ENCODE results near the gene ROR1. TPM values are rescaled to one million over a fixed set of nuclear protein-coding genes. Genes with fewer than 3 reads are reported as not detected.

The ROR1 gene
- polyA plus RNA-seq (2013, experiment 1 of 2; ENCODE audit: insufficient read length) = 11.1 TPM
- 13.2 TPM for polyA plus RNA-seq (2013, experiment 2 of 2; ENCODE audit: insufficient read length)

DNA sequence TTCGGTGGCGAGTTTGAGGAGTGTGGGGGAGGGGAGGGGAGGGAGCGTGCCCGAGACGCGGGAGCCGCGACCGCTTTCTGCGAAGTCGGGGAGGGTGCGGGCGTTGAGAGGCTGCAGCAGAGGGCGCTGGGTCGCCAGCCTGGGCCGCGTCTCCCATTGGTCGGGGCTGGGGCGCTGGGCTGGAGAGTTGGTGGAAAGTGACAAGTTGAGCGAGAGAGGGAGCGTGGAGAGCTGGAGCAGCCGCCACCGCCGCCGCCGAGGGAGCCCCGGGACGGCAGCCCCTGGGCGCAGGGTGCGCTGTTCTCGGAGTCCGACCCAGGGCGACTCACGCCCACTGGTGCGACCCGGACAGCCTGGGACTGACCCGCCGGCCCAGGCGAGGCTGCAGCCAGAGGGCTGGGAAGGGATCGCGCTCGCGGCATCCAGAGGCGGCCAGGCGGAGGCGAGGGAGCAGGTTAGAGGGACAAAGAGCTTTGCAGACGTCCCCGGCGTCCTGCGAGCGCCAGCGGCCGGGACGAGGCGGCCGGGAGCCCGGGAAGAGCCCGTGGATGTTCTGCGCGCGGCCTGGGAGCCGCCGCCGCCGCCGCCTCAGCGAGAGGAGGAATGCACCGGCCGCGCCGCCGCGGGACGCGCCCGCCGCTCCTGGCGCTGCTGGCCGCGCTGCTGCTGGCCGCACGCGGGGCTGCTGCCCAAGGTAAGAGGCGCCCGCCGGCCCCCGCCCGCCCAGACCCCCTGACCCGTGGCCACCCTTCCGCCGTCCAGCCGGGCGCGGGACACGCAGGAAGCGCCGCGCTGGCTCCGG is at the start of gene ROR1:
ROR1 (plus strand) TSS at position 203 of the 802 bp plus-strand sequence.
- DNase-seq = peak; percentile 89

DNA sequence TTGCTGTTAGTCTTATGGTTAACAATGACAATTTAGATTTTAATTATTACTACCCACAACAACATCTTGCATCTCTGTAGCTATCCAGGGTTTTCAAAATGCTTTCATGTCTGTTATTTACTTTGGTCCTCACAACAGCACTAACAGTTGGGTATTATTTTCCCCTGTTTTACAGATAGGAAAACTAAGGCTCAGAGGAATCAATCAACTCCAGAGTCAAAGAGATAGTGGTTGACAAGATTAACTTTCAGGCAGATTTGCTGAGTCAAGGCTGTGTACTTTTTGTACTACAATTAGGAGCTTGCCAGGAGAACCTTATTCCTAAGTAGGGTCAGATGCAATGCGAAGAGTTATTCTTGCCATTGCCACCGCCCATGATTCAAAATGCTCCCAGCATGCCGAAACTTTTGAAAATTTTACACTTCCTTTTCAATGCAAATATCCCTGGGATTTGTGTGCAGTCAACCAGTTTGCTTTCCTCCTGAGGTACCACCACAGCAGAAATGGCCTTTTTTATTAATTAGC is 49.4 kb upstream of the ROR1 start:
- no peak for DNase-seq

DNA sequence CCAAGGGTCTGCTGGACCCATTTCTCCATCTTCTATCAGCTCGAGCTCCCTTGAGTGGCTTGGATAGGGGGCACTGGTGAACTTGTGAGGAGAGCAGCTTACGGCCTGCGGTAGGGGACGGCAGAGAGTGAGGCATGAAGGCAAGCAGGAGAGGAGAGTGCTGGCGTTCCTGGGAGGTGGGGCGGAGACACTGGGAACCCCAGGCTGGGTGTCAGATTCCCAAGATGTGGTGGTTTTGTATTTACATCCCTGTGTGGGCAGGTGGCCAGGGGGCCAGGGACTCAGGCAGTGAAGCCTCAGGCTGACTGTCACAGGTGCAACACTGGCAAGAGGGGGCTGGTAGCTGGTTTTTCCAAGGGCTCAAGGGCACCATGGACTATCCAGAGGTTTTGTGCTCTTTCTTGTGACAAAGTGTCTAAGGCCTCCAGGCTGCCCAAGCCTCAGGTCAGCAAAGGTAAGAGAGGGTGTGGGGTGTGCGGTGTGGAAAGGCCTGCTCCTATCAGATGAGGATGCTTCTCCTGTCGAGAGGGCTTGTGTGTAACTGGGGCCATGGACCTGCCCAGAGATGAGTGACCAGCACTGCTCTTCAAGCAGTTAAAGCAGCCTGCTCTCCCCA is 45.1 kb upstream of the ROR1 start:
- no peak for DNase-seq

DNA sequence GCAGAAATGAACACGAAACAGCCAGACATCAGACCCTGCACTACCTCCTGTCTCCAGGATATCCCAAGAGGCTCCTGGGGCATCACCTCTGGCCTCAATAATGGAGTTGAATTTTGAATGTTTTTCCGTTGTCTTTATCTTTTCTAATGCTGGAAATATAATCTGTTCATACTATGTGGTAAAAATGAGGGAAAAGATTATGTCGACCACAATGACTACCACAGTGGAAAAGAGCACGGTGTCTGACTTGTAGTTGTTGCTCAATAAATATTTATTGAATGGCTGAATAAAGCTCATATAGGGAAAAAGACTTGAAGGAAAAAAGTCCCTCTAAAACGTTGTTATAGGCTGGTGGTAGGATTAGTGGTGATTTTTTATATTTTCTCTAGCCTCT is 44.6 kb upstream of the ROR1 start:
- no peak for DNase-seq

DNA sequence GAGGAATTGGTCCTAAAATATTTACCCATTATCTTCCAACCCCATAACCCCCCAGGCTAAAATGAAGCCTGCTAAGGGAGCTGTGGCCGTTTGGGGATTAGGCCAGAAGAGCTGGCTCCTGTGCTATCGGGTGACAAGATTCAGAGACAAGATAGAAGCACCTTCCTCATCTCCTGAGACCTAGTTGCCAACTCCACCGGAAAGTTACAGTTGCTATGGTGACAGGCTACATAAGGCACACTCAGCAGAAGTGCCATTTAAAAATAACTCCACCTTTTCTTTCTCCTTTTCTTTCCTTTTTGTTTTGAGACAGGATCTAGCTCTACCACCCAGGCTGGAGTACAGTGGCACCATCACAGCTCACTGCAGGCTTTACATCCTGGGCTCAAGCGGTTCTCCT is 43.6 kb upstream of the ROR1 start:
- DNase-seq = peak; percentile 28

DNA sequence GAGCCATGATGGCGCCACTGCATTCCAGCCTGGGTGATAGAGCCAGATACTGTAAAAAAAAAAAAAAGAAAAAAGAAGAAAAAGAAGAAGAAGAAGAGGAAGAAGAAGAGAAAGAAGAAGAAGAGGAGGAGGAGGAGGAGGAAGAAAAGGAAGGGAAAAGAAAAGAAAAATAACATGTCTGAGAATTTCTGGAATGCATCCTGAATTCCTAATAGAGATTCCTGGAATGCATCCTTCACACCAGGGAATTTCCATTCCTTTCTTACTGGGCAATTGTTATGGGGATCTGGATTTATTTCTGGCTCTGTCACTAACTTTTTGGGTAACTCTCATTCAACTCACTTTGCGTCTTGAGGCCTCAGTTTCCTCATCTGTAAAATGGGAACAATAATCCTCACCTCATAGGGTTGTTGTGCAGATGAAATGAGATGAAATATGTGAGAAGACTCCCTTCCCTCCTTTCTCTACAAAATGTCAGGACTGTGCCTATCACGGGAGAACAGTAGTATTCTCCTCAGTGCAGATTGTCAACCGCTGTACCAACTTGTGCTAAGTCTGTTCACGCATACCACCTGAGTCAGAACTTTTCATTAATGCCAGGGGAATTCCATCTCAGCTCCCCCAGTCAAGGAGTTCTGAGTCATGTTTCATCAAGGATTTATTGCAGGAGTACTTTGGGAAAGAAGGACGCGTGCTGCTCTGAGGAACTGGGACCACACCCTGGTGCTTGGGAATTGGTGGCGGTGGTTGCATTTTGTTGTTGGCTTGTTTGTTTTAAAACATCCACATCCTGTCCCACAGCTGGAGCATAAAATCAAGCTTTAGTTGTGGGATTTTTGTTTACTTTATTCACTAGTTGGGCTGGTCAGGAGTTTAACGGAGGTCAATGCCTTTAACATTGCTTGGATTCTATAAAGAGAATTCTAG is 42.4 kb upstream of the ROR1 start:
- DNase-seq = peak; percentile 97

DNA sequence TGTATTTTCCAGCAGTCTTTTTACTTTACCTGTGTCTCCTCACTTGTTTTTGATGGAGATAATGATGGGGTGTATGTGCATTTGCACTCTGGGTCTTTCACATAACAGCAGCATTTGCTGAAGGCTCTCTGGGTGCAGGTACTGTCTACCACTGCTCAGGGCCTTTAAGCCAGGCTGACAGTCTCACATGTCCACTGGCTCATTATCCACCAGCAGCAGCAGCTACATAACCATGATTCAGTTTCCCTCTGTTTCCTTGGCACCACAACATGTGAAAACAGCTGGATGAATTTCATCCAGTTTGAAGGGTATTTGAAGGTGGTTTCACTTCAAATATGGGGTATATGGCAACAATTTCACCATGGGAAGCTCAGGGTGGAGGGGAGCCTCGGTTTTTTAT is 41.2 kb upstream of the ROR1 start:
- DNase-seq = peak; percentile 25

DNA sequence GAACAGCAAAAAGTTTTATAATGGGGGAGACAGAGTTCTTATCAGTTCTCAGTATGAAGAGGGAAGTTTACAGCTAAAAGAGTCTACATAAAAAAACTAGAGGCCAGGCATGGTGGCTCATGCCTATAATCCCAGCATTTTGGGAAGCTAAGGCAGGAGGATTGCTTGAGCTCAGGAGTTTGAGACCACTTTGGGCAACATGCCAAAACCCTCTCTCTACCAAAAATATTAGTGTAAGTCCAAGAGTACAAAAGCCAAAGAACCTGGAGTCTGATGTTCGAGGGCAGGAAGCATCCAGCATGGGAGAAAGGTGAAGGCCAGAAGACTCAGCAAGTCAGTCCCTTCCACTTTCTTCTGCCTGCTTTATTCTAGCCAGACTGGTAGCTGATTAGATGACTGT is 35.0 kb upstream of the ROR1 start:
- DNase-seq = no peak

DNA sequence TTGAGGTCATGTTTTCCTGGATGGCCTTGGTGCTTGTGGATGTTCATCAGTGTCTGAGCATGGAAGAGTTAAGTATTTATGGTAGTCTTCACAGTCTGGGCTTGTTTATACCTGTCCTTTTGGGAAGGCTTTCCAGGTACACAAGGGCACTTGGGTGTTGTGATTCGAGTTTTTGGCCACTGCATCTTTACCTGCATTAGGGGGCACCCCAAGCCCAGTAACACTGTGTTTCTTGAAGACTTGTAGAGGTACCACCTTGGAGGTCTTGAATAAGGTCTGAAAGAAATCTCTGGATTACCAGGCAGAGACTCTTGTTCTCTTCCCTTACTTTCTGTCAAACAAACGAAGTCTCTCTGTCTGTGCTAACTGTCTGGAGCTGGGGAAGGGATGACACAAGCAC is 34.4 kb upstream of the ROR1 start:
- DNase-seq = no peak

DNA sequence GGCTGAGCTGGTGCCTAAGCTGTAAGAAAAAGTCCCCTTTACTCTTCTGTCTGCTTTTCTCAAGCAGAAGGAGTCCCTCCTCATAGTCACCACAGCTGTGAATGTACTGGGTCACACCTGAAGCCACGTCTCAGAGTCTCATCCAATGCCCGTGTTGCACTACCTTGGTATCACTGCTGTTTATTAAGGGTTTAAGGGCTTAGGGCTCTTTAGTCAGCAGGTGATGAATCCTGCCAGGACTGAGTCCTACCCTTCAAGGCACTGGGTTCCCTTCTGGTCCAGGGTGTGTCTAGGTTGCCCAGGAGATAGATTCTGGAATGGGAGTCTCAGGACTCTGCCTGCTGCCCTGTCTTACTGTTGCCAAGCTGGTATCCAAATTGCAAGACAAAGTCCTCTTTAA is 33.4 kb upstream of the ROR1 start:
- DNase-seq = no peak

DNA sequence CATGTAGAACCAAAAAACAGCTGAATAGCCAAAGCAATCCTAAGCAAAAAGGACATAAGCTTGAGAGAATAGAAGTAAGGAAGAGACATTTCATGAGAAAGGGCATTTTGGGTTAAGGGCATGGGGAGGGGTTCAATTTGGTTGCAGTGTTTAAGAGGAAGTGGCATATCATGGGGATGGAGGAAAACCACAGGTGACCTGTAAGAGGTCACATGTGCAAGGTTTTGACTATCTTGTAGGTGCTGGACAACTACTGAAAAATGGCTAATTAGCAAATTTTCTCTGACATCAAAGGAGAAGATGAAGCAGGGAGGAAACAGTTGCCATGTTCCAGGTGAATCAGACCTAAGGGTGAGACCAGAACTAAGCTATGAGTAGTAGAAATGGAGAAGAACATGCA is 31.3 kb upstream of the ROR1 start:
- no peak for DNase-seq

DNA sequence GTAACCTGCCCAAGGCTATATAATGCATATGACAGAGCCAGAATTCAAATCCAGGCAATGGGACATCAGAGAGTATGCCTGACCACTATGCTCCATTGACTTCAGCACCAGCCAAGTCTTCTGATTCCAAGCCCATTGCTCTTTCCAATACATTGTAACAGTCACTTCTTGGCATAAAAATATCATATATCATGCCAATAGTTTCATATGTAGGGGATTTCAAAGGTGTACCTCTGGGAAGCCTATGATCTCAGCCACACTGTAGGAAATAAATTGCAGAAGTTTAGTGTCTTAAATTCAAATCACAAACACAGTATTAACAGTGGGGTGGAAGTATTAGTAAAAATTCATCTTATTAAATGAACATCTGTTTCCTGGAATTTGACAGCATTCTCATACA is 30.0 kb upstream of the ROR1 start:
- DNase-seq = no peak

DNA sequence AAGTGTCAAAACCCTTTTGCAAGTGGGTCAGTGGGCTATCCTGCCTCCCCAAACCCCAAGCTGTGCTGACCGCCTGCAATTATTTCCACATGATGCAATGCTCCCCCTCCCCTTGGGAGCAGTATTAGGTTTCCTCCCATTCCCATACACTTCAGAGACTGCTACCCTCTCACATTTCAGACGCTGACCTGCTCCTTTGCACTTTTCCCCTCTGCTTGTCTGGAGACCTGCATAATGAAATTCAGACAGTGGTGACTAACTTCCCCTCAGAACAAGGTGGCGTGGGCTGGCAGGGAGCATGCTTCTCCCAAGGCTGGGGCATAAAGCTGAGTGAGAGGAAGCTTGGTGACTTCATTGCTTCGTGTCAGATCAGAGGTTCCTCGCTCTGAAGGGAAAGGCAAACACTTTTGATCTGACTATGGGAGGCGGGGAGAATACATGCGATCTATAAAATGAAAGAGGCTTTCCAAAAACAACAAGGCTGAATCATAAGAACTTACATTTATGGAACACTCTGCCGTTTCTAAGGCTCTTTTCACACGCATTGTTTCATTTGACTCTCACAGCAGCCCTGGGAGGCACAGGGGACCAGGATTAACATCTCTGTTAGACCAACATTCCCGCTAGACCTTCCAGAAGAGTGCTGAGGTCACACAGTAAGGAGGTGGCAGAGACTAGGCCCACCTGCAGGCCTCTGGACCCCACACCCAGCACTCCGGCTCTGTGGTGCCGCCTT is 27.5 kb upstream of the ROR1 start:
- peak; percentile 97 for DNase-seq

DNA sequence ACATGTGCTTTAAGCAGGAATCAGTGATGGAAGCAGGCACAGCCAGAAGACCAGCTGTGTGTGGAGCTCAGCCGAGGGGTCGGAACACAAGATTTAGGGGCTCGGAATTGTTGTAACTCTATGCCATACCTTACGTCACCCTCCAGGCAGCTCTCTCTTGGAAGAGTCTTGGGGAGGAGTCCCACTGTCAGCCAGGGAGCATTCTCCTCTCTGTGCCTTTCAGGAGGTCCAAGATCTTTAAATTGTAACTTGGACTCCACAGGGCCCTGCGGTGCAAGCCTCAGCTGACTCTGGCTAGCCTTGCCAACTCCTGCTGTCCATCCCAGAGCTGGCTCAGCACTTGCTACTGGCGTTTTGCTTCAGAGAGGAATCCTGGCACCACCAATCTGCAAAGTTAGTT is 26.4 kb upstream of the ROR1 start:
- DNase-seq = peak; percentile 12

DNA sequence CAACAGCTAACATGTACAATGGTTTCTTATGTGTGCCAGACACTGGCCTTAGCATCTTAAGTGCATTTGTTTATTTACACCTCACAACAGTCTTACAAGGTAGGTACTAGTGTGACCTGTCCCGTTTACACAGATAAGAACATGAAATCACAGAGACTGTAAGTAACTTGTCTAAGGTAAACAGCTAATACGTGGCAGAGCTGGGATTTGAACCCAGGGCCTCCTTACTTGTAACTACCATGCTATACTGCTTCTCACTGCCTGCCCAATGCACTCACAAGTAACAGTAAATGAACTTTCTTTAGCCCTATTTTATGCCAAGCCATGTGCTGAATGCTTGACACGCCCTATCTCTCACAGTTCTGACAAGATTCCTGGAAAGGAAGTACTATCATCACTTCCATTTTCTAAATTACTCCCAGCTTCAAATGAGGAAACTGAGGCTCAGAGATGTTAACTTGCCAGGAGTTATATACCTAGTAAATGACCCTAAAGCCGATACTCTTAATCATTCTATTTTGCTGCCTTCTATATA is 25.7 kb upstream of the ROR1 start:
- no peak for DNase-seq

DNA sequence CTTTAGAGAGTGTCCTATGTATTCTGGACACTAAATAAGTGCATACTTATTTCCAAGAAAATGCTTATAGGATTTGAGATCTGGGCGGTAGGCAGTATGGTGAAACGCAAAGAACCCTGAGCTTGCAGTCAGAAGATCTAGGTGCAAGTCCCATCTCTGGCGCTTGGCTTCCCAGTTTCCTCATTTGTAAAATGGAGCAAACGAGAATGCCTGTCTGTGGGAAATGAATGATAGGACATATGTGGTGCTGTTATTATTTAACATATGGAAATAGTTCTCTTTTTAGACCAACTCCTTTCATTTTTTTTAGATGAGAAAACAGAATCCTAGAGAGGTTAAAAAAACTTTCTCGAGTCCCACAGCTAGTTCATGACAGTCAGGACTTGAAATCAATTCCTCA is 25.2 kb upstream of the ROR1 start:
- DNase-seq = peak; percentile 53

DNA sequence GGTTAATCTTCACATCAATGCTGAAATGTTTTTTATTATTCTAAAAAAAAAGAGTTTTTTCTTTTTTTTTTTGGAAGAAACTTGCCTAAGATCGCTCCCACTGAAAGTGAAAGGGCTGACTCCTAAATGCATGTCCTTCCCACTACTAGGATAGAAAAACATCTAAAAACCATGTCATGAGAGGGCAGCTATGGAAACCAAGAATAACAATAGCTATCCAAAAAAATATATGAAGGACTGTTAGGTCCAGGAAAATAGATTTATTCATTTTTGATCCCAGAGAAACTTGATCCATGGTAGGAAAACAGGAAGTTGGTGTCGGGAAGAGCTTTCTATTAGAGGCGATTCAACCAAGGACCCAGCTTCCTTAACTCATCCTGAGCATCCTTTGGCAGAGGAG is 23.1 kb upstream of the ROR1 start:
- DNase-seq = no peak

DNA sequence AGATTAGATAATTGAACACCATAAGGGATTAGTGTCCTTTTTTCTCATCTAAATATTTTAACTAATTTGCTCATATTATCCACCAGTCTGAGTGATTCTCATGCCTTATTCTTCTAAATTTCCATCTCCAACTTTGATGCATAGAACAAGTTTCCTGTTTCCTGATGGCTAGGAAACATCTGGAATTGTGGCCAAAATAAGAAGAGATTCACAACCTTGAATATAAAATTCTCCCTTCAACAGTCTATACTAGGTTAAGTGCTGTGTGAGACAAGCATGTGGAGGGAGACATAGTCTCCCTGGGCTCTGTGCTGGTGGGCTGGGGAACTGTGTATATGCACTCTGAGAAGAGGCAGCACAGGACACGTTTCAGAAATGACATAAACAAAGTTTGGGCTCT is 21.6 kb upstream of the ROR1 start:
- DNase-seq = no peak

DNA sequence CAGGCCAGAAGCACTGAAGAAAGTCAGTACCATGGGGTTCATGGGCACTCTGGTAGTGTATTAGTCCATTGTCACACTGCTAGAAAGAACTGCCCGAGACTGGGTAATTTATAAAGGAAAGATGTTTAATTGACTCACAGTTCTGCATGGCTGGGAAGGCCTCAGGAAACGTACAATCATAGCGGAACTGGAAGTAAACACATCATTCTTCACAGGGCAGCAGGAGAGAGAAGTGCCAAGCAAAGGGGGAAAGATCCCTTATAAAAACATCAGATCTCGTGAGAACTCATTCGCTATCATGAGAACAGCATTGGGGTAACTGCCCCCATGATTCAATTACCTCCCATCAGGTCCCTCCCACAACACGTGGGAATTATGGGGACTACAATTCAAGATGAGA is 20.2 kb upstream of the ROR1 start:
- DNase-seq = no peak

DNA sequence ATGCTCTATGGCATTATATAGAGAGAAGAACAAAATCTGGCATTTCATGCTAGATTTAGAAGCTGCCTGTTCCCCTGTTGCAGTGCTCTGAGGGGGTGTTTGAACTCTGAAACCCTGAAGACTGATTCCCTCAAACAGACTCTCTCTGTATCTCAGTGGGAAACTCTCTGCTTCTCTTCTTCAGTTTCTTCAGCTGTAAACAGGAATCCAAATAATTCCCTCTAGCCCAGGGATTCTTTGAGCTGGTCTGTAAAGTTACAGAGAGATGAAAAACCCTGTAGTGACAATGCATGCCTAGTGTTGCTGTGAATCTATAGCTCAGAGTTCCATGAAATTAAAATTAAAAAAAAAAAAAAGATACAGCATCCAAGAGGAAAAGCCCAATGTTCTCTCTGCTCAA is 17.0 kb upstream of the ROR1 start:
- no peak for DNase-seq

DNA sequence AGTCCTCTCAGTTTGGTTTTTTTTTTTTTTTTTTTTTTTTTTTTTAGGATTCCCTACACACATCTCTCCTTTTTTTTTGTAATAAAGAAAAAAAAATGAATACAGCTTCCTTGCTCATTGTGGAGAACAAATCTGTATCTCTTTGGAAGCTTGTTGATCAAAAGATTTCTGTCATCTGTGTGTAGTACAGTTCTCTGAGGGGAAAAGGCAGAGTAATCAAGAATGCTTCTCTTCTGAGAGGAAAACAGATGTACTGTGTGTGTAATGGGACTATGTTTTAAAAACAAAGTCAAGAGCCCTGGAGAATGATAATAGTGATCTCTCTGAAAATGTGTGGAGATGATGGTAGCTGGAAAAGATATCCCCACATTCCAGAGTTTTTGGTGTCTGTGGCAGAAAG is 16.5 kb upstream of the ROR1 start:
- no peak for DNase-seq

DNA sequence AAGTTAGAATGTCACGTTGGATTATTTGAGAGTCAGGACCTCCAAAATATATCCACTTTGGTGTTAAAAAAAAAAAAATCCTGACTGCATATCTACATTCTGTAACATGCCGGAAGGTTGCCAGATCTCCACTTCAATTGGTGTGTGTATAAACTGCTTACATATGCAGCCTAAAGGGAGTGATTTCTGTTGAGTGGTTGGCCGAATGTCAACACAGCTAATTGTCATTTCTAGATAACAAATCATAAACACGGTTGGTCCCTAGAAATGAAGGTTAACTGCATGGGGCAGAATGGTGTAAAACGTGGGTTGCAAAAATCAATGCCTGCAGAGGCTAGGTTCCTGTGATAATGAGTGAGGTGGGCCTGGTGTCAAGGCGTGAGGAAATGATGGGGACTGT is 15.0 kb upstream of the ROR1 start:
- no peak for DNase-seq
